ENCODE measurements around the gene XRN2.
"Not testable (repeated sequence)": the region's sequence is repeated elsewhere in the genome, so short reads cannot be mapped to it uniquely, and the experiment has no call there.

The XRN2 gene

DNA sequence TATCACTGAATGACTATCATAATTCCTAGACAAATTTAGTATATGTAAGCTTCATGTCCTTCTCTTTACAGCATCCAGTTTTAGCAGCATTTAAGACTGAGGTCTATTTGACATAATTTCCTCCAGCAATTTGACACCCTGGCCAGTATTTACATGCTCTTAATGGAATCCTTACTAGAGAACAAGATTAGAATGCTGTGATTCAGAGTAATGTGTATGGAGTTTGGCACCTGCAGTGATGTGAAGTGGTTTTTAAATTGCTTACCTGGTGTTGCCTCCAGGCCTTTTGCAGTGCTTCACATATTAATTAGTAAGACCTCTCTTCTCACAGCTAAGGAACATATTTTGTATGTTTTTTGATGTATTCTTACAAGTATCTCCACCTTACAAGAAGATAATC lies 84.4 kb downstream of the XRN2 start:
- no peak for DNase-seq (ENCODE audit: low read depth, low spot score)

DNA sequence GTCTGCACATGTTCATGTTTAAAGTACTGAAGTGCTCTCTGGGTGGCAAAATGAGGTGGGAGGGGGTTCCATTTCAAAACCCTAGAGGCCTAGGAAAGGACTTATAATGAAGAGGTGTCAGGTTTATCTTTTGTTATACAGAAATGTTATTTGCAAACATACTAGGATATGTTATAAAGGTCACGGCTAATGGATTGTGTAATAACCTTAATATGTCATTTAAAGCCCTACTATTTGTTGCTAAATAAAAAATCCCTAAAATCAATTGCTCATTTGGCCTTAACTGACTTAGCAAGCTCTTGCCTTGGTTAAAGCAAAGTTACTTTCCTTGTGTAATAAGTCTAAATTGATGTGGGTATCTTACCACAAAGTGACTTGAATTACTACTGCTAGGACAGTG lies 85.4 kb downstream of the XRN2 start:
- no peak for DNase-seq (ENCODE audit: low read depth, low spot score)

DNA sequence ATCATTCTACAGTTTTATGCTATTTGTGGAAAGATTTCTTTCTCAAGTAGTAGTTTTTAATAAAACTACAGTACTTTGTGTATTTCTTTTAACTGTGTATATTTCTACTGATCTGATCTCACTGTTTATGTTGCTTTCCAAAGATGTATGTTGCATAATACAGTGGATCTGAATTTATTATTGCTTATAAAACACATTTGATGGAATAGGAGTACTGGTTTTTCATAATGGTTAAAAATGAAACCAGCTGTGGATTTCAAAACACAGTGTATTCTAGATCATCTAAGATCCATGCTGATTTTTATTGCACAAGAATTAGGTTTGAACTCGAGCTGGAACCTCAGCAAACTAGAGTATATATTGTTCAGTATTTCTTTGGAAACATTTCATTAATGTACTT lies 86.2 kb downstream of the XRN2 start:
- no peak for DNase-seq (ENCODE audit: low read depth, low spot score)

- no peak for DNase-seq (ENCODE audit: low read depth, low spot score)
Measured at GRCh38 chr20:21390768-21391167, 87.6 kb downstream of the XRN2 start.

DNA sequence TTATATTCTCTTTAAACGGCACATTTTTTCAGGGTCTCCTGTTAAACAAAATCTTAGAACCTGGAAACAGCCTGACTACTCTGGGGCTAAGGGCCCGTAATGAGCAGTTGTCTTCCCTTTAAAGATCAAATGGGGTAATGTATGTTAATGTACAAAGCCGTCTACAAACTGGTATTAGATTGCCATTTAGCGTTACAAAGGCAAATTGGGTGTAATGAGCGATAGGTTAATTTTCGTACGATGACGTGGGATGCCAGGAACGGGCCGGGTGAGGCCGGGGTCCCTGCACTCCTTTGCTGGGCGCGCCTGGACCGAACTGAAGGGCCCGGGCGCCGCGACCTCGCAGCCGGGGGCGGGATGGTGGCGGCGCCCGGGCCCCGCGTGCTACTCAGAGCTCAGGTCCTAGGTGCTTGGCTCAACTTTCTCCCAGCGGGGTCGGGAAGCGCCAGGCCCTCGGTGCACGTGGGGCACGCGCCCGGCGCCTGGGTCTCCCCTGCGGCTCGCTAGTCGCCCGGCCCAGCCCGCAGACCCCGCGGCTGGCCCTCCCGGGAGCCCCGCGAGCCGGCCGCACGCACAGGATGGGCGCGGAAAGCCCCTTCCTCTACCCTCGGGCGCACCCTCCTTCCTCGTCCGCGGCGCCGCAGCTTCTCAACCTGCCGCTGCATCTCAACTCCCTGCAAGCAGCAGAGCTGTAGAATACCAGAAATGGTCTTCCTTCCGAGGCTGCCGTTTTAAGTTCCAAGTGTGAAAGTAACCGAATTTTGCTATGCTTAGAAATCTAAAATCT lies 88.2 kb downstream of the XRN2 start:
- no peak for DNase-seq (ENCODE audit: low read depth, low spot score)

DNA sequence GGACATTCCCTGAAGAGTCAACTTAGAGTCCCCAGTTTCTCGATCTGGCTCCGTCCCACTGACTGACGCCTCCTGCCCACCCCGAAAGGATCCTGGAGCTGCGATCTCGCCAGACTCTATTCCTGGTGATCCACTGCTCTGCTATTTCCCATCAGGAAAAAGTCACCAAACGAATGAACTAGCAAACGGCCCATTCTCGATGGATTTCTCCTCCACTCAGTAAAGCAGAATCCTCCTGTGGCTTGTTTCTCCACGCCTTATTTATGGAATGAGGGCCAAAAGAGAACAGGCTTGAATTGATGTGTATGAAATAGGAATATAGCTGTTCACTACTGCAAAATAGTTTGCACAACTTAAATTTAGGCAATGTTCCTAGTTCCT lies 88.8 kb downstream of the XRN2 start:
- DNase-seq (ENCODE audit: low read depth, low spot score): no peak

- no peak for DNase-seq (ENCODE audit: low read depth, low spot score)
Measured at GRCh38 chr20:21393166-21393565, 90.0 kb downstream of the XRN2 start.

DNA sequence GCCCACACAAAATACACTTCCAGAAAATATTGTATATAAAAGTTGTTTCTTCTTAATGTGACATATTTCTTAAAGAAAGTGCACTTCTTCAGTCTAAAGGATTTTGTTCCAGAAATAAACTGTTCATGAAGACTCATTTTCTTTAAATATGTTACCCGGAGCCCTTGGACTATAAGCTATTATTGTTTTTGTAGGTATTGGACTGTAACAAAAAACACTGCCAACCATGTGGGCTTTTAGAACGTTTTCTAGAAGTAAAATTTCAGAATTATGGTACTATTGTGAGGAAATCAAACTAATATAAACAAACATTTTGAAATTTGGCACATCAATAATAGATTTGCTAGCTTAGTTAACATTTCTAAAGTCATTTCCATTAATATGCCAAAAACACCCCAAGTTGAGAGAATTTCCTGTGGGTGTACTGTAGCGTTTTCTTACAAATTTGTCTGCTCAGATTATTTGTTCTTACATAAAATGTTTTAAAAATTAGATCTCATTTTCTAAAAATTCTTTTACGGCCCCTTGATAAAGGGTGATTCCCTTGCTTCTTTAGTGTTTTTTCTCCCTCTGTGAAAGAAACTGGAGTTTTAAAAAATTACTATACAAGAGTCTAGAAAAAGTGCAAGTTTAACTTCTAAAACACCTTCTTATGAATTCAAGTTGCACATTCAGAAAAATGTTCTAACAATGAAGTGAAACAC lies 90.8 kb downstream of the XRN2 start:
- DNase-seq (ENCODE audit: low read depth, low spot score): no peak

DNA sequence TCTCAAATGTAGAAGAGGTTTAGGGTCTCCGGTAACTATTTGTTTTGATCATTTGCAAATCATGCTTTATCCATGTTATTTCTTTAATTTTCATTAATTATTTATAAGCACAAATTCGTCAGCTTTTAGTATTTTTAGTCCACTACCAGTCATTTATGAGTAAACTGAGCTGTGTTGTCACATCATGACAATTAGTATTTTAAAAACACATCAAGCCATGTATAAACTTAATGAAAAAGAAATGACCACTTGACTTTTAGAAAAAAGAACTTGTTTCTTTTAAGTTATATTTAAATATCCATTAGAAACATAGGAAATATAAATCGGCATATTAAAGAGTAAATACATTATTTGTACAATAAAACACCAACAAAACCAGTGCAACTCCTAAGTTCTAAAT lies 91.4 kb downstream of the XRN2 start:
- DNase-seq (ENCODE audit: low read depth, low spot score): no peak

GRCh38 chr20:21395051-21395665 lies 92.0 kb downstream of the XRN2 start:
- DNase-seq (ENCODE audit: low read depth, low spot score): no peak

- DNase-seq (ENCODE audit: low read depth, low spot score): no peak
Measured at GRCh38 chr20:21395666-21396598, 92.8 kb downstream of the XRN2 start.

DNA sequence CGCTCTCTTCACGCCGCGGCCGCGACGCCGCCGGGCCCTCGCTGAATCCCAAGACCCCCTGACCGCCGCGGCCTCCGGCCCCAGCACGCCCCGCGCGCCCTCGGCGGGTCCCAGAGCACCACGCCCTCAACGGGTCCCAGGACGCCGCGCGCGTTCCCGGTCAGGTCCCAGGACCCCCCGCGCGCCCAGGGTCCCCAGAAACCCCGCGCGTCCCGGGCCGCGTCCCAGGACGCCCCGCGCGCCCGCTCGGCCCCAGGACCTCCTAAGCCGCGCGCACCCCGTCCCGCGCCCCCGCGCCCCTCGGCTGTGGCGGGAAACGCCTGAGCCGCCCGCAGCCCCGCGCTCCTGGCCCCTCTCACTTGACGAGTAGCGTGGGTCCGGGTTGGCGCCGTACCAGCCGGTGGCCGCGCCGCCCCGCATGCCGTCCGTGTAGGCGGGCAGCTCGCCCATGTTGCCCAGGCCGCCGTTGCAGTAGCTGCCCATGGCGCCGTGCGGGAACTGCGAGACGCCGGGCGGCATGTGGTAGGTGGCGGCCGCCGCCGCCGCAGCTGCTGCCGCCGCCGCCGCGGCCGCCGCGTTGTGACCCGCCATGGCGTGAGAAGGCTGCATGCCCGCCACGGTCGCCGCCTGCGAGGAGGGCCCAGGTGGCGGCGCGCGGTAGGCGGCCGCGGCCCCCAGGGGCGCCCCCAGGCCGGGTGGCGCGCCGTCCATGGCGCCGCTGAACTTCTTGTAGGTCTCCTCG lies 93.6 kb downstream of the XRN2 start:
- no peak for DNase-seq (ENCODE audit: low read depth, low spot score)

GRCh38 chr20:21397341-21398108 lies 94.4 kb downstream of the XRN2 start, which contains the start of gene NKX2-4:
NKX2-4 (minus strand) TSS chr20:21397526; CDS start chr20:21397399, 127 bp downstream.
- DNase-seq (ENCODE audit: low read depth, low spot score): no peak

GRCh38 chr20:21398109-21399004 lies 95.2 kb downstream of the XRN2 start:
- DNase-seq (ENCODE audit: low read depth, low spot score): no peak

DNA sequence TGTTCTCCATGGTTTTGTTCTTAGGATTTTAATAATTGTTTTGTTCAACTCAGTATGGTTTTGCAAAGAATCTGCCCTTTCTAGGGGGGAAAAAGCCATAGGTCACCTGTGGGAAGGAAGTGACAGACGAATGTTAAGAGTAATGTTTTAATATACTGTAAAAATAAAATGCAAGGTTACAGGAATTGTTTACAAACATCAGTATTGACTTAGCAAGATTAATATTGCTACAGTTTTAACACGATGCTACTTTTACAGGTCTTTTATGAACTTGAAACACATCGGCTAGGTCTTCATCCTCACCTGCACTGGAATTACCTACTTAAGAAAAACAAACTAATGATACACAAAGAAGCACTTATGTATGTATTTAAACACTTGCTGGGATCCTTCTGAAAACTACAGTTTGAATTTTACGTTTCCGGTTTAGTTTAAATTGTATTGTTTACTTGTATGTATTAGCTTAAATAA lies 95.9 kb downstream of the XRN2 start:
- no peak for DNase-seq (ENCODE audit: low read depth, low spot score)

DNA sequence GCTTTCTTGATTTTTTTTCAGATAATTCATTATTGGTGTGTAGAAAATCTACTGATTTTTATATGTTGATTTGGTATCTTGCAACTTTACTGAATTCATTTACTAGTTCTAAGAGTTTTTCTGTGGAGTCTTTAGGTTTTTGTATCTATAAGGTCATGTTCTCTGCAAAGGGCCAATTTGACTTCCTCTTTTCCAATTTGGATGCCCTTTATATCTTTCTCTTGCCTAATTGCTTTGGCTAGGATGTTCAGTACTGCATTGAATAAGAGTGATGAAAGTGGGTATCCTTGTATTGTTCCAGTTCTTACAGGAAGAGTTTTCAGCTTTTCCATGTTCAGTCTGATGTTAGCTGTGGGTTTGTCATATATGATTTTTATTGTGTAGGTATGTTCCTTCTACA lies 108.6 kb downstream of the XRN2 start:
- DNase-seq (ENCODE audit: low read depth, low spot score): no peak

DNA sequence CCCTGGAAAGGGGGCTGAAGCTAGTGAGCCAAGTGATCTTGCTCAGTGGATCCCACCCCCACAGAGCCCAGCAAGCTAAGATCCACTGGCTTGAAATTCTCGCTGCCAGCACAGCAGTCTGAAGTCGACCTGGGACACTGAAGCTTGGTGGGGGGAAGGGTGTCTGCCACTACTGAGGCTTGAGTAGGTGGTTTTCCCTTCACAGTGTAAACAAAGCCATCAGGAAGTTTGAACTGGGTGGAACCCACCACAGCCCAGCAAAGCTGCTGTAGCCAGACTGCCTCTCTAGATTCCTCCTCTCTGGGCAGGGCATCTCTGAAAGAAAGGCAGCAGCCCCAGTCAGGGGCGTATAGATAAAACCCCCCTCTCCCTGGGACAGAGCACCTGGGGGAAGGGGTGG lies 110.9 kb downstream of the XRN2 start:
- not testable (repeated sequence) for DNase-seq (ENCODE audit: low read depth, low spot score)

GRCh38 chr20:21419147-21419546 lies 116.0 kb downstream of the XRN2 start:
- not testable (repeated sequence) for DNase-seq (ENCODE audit: low read depth, low spot score)

Measured in smooth muscle cell of the brain vasculature (primary cell).